ENCODE data around the gene HSPBAP1. TPM values are rescaled to one million over a fixed set of nuclear protein-coding genes. Genes with fewer than 3 reads are reported as not detected.

Gene HSPBAP1
- total and polyA plus RNA-seq, 11 donors: 2.6 to 6.4 (median 3.7) TPM

GRCh38 chr3:122760453-122761271 is 33.0 kb downstream of the HSPBAP1 start:
- DNase-seq (no peak), ATAC-seq (no peak)
- Histone ChIP-seq H3K4me1 (peaks cover 0 to 39% (median 6%) of the 10 kb centered on the region in 12 donors), H3K27ac (peak overlapping the region in 1 of 12 donors; percentile 78), H3K9me3 (no peaks in the 10 kb centered on the region), H3K27me3 (no peaks in the 10 kb centered on the region), H3K36me3 (peaks cover 0 to 17% (median 0%) of the 10 kb centered on the region in 9 donors), H3K4me3 (no peak overlapping the region)
- intact Hi-C loops (cut with DNase I): no loop called here
- 77 to 83% (median 80%) methylated on average over 3 of the region's 3 CpGs for WGBS, 4 donors
- TF ChIP-seq CTCF (IDR thresholded peaks at IDR 0.05): no peak
- TF ChIP-seq POLR2A (IDR thresholded peaks at IDR 0.05): no peak

GRCh38 chr3:122758877-122759560 is 34.6 kb downstream of the HSPBAP1 start:
- Histone ChIP-seq H3K27ac (peak overlapping the region in 1 of 12 donors; percentile 78), H3K4me1 (peaks cover 0 to 35% (median 6%) of the 10 kb centered on the region in 12 donors), H3K27me3 (no peaks in the 10 kb centered on the region), H3K4me3 (no peak overlapping the region), H3K9me3 (no peaks in the 10 kb centered on the region), H3K36me3 (peaks cover 0 to 32% (median 13%) of the 10 kb centered on the region in 9 donors)
- intact Hi-C loops (cut with DNase I): no loop called here
- DNase-seq (no peak), ATAC-seq (peak in 2 of 4 donors; percentile 28 to 53)
- 75 to 84% (median 81%) methylated on average over 3 of the region's 3 CpGs for WGBS, 4 donors
- TF ChIP-seq POLR2A (IDR thresholded peaks at IDR 0.05): no peak
- no peak for TF ChIP-seq CTCF (IDR thresholded peaks at IDR 0.05)

GRCh38 chr3:122755491-122755890 is 38.1 kb downstream of the HSPBAP1 start:
- DNase-seq (no peak), ATAC-seq (no peak)
- Histone ChIP-seq H3K36me3 (peaks cover 0 to 67% (median 42%) of the 10 kb centered on the region in 9 donors), H3K4me1 (peaks cover 0 to 23% (median 1%) of the 10 kb centered on the region in 12 donors), H3K27ac (no peak overlapping the region), H3K4me3 (no peak overlapping the region), H3K27me3 (no peaks in the 10 kb centered on the region), H3K9me3 (no peaks in the 10 kb centered on the region)
- whole genome bisulfite sequencing, 4 donors: 93 to 98% (median 95%) methylated on average over 2 of the region's 2 CpGs
- intact Hi-C loops (cut with DNase I): no loop called here
- TF ChIP-seq CTCF (IDR thresholded peaks at IDR 0.05) (no peak), POLR2A (IDR thresholded peaks at IDR 0.05) (no peak)

GRCh38 chr3:122754929-122755328 is 38.7 kb downstream of the HSPBAP1 start:
- Histone ChIP-seq H3K27me3 (no peaks in the 10 kb centered on the region), H3K4me3 (no peak overlapping the region), H3K27ac (no peak overlapping the region), H3K9me3 (no peaks in the 10 kb centered on the region), H3K36me3 (peaks cover 0 to 68% (median 45%) of the 10 kb centered on the region in 9 donors), H3K4me1 (peaks cover 0 to 17% (median 0%) of the 10 kb centered on the region in 12 donors)
- TF ChIP-seq POLR2A (IDR thresholded peaks at IDR 0.05) (no peak), CTCF (IDR thresholded peaks at IDR 0.05) (peak; percentile 25 to 65 (median 48))
- ATAC-seq (peak in 3 of 4 donors; percentile 32 to 50 (median 38)), DNase-seq (no peak)
- intact Hi-C loops (cut with DNase I): no loop called here
- WGBS, 4 donors: 85 to 90% (median 86%) methylated on average over 5 of the region's 5 CpGs

Measured in heart left ventricle (tissue), 16 donors.